Endothelial cell of umbilical vein (primary cell): ENCODE measurements around the gene STK17B. TPM values are rescaled to one million over a fixed set of nuclear protein-coding genes. Genes with fewer than 3 reads are reported as not detected.

Source experiments
- BruUV-seq: library from RNA; stranded (reverse); fragments of 400-500 nt; replicated peaks from 2 replicates; lab custom pipeline; 2021; lab: Mats Ljungman, UMichigan
- CTCF ChIA-PET: fragments of 300-600, 350-600 bp; sonication (Branson Sonifier 250); formaldehyde crosslinking; loops from one replicate; lab custom pipeline; 2021; ENCODE audit warnings: antibody characterized with exemption, inconsistent platforms; lab: Charles Lee
- POLR2A ChIA-PET: fragments of 300-600, 350-600 bp; sonication (Branson Sonifier 250); formaldehyde crosslinking; loops from one replicate; lab custom pipeline; 2021; ENCODE audit warnings: antibody characterized with exemption, inconsistent platforms; lab: Charles Lee
- DNase-seq: peaks from one replicate; pipeline ENCODE4 v3.0.0-alpha.2; 2011; ENCODE audit warnings: low read depth, low spot score
- FAIRE-seq: peaks from 2 replicates; lab custom pipeline; 2011; peaks lifted over from hg19 to GRCh38; lab: Jason Lieb, UNC
- H2AFZ ChIP-seq: 2 replicates; pipeline ENCODE4 v1.6.0; 2012; ENCODE audit warnings: low read depth, low read length, control low read depth, inconsistent platforms
- H3K27ac ChIP-seq: 2 replicates; pipeline ENCODE4 v1.5.1; 2011; ENCODE audit warnings: low read depth, mild to moderate bottlenecking, control low read depth, low read length, moderate library complexity; ENCODE audit not compliant: insufficient read depth
- H3K27me3 ChIP-seq, 2 experiments: 2 replicates each; pipeline versions ENCODE4 v1.6.0 to v1.6.1; 2011; ENCODE audit warnings: low read length in 2 of 2, mixed read lengths in 1 of 2; ENCODE audit not compliant: control insufficient read depth in 2 of 2, insufficient read depth in 2 of 2
- H3K36me3 ChIP-seq, 2 experiments: 2 replicates in 1 of 2; 3 replicates in 1 of 2; pipeline ENCODE4 v1.5.1; 2011; ENCODE audit warnings: low read length in 2 of 2, mild to moderate bottlenecking in 1 of 2, moderate library complexity in 1 of 2; ENCODE audit not compliant: control insufficient read depth in 2 of 2, insufficient read depth in 2 of 2; ENCODE audit errors: extremely low read depth in 1 of 2
- H3K4me1 ChIP-seq: 3 replicates; pipeline ENCODE4 v1.5.1; 2011; ENCODE audit warnings: mild to moderate bottlenecking, low read length; ENCODE audit not compliant: control insufficient read depth, insufficient read depth; ENCODE audit errors: extremely low read depth
- H3K4me2 ChIP-seq: 2 replicates; pipeline ENCODE4 v1.6.1; 2011; ENCODE audit warnings: low read length, control low read depth, mixed read lengths; ENCODE audit not compliant: insufficient read depth
- H3K4me3 ChIP-seq, 3 experiments: fragments of 200-600 bp in 1 of 3; sonication (generic), shearing (Covaris generic) in 1 of 3; replicated peaks in 1 of 3; 2 replicates each; pipeline ENCODE4 v1.5.1; 2011 to 2016; ENCODE audit warnings: control low read depth in 3 of 3, low read length in 3 of 3, mild to moderate bottlenecking in 2 of 3, inconsistent platforms in 1 of 3, low read depth in 1 of 3, moderate library complexity in 1 of 3; ENCODE audit not compliant: insufficient read depth in 1 of 3
- H3K79me2 ChIP-seq: 2 replicates; pipeline ENCODE4 v1.6.0; 2012; ENCODE audit warnings: low read length, inconsistent platforms; ENCODE audit not compliant: control insufficient read depth, insufficient read depth
- H3K9ac ChIP-seq: replicated peaks from 2 replicates; pipeline ENCODE3; 2011; ENCODE audit warnings: low read length, control low read depth; ENCODE audit not compliant: insufficient read depth; ENCODE audit errors: extremely low read depth
- H3K9me1 ChIP-seq: replicated peaks from 3 replicates; pipeline ENCODE4 v1.6.0; 2011; ENCODE audit warnings: mild to moderate bottlenecking, low read length; ENCODE audit not compliant: control insufficient read depth, insufficient read depth; ENCODE audit errors: extremely low read depth
- H3K9me3 ChIP-seq: replicated peaks from 2 replicates; pipeline ENCODE4 v1.5.1; 2012; ENCODE audit warnings: low read length, inconsistent platforms; ENCODE audit not compliant: control insufficient read depth, insufficient read depth
- H4K20me1 ChIP-seq: replicated peaks from 2 replicates; pipeline ENCODE3; 2011; ENCODE audit warnings: mild to moderate bottlenecking, low read length; ENCODE audit not compliant: control insufficient read depth, insufficient read depth; ENCODE audit errors: extremely low read depth
- CTCF ChIP-seq, 2 donors: IDR thresholded peaks; 1 replicate in 1 of 2; 2 replicates in 1 of 2; pipeline ENCODE4 v1.5.1; 2011; ENCODE audit warnings: low read length in 2 of 2, mild to moderate bottlenecking in 2 of 2, moderate library complexity in 2 of 2, control low read depth in 1 of 2, inconsistent platforms in 1 of 2, low read depth in 1 of 2; ENCODE audit not compliant: insufficient read depth in 1 of 2; ENCODE audit errors: extremely low read depth in 1 of 2
- EZH2 ChIP-seq: IDR thresholded peaks from 2 replicates; pipeline ENCODE4 v1.6.1; 2012; ENCODE audit warnings: borderline replicate concordance, low read depth, mild to moderate bottlenecking, moderate library complexity, low read length, inconsistent platforms; ENCODE audit not compliant: severe bottlenecking
- GATA2 ChIP-seq: IDR thresholded peaks from 2 replicates; pipeline ENCODE4 v1.7.0; 2011; ENCODE audit warnings: low read depth, mild to moderate bottlenecking, moderate library complexity, mixed read lengths, low read length; ENCODE audit not compliant: insufficient read length, insufficient read depth
- JUN ChIP-seq: IDR thresholded peaks from 2 replicates; pipeline ENCODE4 v1.6.1; 2011; ENCODE audit warnings: borderline replicate concordance, low read depth; ENCODE audit not compliant: insufficient read length, insufficient read depth
- MAX ChIP-seq: IDR thresholded peaks from 2 replicates; pipeline ENCODE4 v1.6.1; 2011; ENCODE audit not compliant: insufficient read depth, insufficient read length
- POLR2AphosphoS5 ChIP-seq: IDR thresholded peaks from 2 replicates; pipeline ENCODE4 v1.6.1; 2012; ENCODE audit warnings: low read depth, mild to moderate bottlenecking, control low read depth, low read length, moderate library complexity; ENCODE audit not compliant: insufficient read depth
- dilution Hi-C: fragments of 300-500 bp; cut with MboI; formaldehyde crosslinking; loops from one replicate; pipeline ENCODE4 v1.15.0; 2019; ENCODE audit warnings: low sequenced_read_pairs; ENCODE audit not compliant: extremely low pct_ligation_motif_present
- intact Hi-C: fragments of 100-400 bp; cut with micrococcal nuclease; formaldehyde crosslinking; loops from one replicate; pipeline ENCODE4 v1.10.0; 2022
- polyA plus RNA-seq, 4 experiments: library from polyadenylated mRNA; depleted of rRNA in 3 of 4; stranded (reverse) in 3 of 4; unstranded in 1 of 4; fragments of >200 nt; gene quantifications; 2 replicates each; pipeline versions ENCODE4 v1.2.1 to v1.2.3, GENCODE V29; 2011 to 2012; ENCODE audit warnings: missing spikeins in 1 of 4
- total RNA-seq: library from RNA; stranded (reverse); gene quantifications from 2 replicates; pipeline ENCODE4 v1.2.3, GENCODE V29; 2021

STK17B gene
- total and polyA plus RNA-seq, 2 donors (not counting 3 experiments of a cell fraction or from before 2014, with no cell fraction given): 2.5 to 16.6 TPM

DNA sequence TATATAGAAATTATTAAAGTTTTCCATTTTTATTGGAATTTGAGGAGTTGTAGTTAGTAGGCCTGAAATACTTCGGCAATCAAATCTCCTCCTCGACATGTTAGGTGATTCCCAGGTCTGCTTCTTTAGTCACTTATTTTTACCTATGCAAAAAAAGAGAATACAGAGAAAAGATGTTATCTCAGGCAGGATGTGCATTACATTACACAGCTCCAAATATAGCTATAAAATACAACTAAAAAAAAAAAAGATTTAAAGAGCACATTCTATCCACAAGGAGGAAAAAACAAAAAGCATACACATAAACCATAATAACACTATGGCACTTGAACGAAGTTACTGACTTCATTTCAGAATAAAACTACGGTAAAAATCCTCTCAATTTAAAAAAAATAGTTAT lies 8.1 kb downstream of the STK17B start:
- CTCF ChIA-PET: interaction anchor here (0.6 to 1.3 kb wide), 2 partner anchors 17 to 85 kb away, joined by 3 to 6 read pairs; no protein-coding TSS in a partner anchor
- Histone ChIP-seq H3K4me2 (no peak overlapping the region), H3K9me3 (no peaks in the 10 kb centered on the region), H3K36me3 (no peaks in the 10 kb centered on the region), H2AFZ (no peak overlapping the region), H3K4me1 (peaks cover 38% of the 10 kb centered on the region), H3K9ac (no peak overlapping the region), H4K20me1 (no peaks in the 10 kb centered on the region), H3K79me2 (peaks cover 64% of the 10 kb centered on the region), H3K9me1 (no peaks in the 10 kb centered on the region), H3K4me3 (no peak overlapping the region), H3K27me3 (no peaks in the 10 kb centered on the region), H3K27ac (no peak overlapping the region)
- TF ChIP-seq POLR2AphosphoS5: no peak
- TF ChIP-seq CTCF (IDR thresholded peaks at IDR 0.05; ENCODE audit: extremely low read depth in 1 of 2, insufficient read depth in 1 of 2, low read depth in 1 of 2, low read length in 2 of 2): no peak
- no peak for TF ChIP-seq MAX
- no peak for TF ChIP-seq JUN
- TF ChIP-seq EZH2: no peak
- no peak for TF ChIP-seq GATA2
- dilution Hi-C loops: no loop called here
- BruUV-seq: no TSS peak
- POLR2A ChIA-PET: no interaction called here
- DNase-seq: no peak
- no peak for FAIRE-seq
- intact Hi-C loops: no loop called here
